ENCODE measurements around the gene THUMPD1.

GRCh38 chr16:20761175-20761574 lies 19.6 kb upstream of the THUMPD1 start:
- no peak for TF ChIP-seq CTCF (IDR thresholded peaks at IDR 0.05)
- TF ChIP-seq POLR2A (IDR thresholded peaks at IDR 0.05), result no peak
